CD4-positive, alpha-beta T cell (primary cell): ENCODE data around the gene IL7R. TPM values are rescaled to one million over a fixed set of nuclear protein-coding genes. Genes with fewer than 3 reads are reported as not detected.
A peak's percentile ranks its signal among the peaks of the same experiment; 100 is the strongest.

ENCODE experiments used
- ATAC-seq: fragments of 200-7000 bp; cut with Tn5 transposase; one replicate; pipeline ENCODE4 v1.10.0; 2022; ENCODE audit warnings: mild to moderate bottlenecking; ENCODE audit not compliant: poor library complexity
- CTCF ChIA-PET: fragments of 350-600 bp; sonication (Branson Sonifier 250); formaldehyde crosslinking; loops from one replicate; lab custom pipeline; 2021; ENCODE audit warnings: antibody characterized with exemption, inconsistent platforms; lab: Charles Lee
- POLR2A ChIA-PET: fragments of 350-600 bp; sonication (Branson Sonifier 250); formaldehyde crosslinking; loops from one replicate; lab custom pipeline; 2021; ENCODE audit warnings: antibody characterized with exemption, inconsistent platforms; lab: Charles Lee
- DNase-seq, 14 experiments: peaks; one replicate each; pipeline ENCODE4 v3.0.0-alpha.2; 2013 to 2020; ENCODE audit warnings: mixed read lengths in 2 of 14
- H3K27ac ChIP-seq, 2 donors: one replicate each; pipeline versions ENCODE4 v1.5.1 to v1.7.0; 2013; ENCODE audit warnings: low read length in 2 of 2, low read depth in 1 of 2, mild to moderate bottlenecking in 1 of 2
- H3K27me3 ChIP-seq, 2 experiments: 1 replicate in 1 of 2; 2 replicates in 1 of 2; pipeline versions ENCODE4 v1.6.1 to v1.7.0; 2013; ENCODE audit warnings: low read length in 2 of 2, control low read depth in 1 of 2, mild to moderate bottlenecking in 1 of 2, moderate library complexity in 1 of 2; ENCODE audit not compliant: insufficient read depth in 2 of 2, control insufficient read depth in 1 of 2
- H3K36me3 ChIP-seq: one replicate; pipeline ENCODE4 v1.6.1; 2013; ENCODE audit warnings: low read length, control low read depth; ENCODE audit not compliant: insufficient read depth
- H3K4me1 ChIP-seq: one replicate; pipeline ENCODE4 v1.6.1; 2013; ENCODE audit warnings: low read length, control low read depth; ENCODE audit not compliant: insufficient read depth
- H3K4me3 ChIP-seq: one replicate; pipeline ENCODE4 v1.5.1; 2013; ENCODE audit warnings: mild to moderate bottlenecking, low read length, moderate library complexity
- H3K9me3 ChIP-seq, 2 experiments: 1 replicate in 1 of 2; 2 replicates in 1 of 2; pipeline versions ENCODE4 v1.6.1 to v1.7.0; 2013; ENCODE audit warnings: low read length in 2 of 2, mild to moderate bottlenecking in 2 of 2, control low read depth in 1 of 2, moderate library complexity in 1 of 2; ENCODE audit not compliant: control insufficient read depth in 1 of 2, insufficient read depth in 1 of 2
- H3K27ac Mint-ChIP-seq: one replicate; pipeline ENCODE4 v1.8.0; 2020; ENCODE audit warnings: mixed read lengths
- H3K27me3 Mint-ChIP-seq: one replicate; pipeline ENCODE4 v1.8.0; 2021; ENCODE audit warnings: mixed read lengths
- H3K36me3 Mint-ChIP-seq: one replicate; pipeline ENCODE4 v1.8.0; 2021; ENCODE audit warnings: low read depth, mixed read lengths
- H3K4me1 Mint-ChIP-seq: one replicate; pipeline ENCODE4 v1.8.0; 2021; ENCODE audit warnings: low read depth, mixed read lengths
- H3K4me3 Mint-ChIP-seq: one replicate; pipeline ENCODE4 v1.8.0; 2020; ENCODE audit warnings: mild to moderate bottlenecking, mixed read lengths
- H3K9me3 Mint-ChIP-seq: one replicate; pipeline ENCODE4 v1.8.0; 2020; ENCODE audit warnings: mixed read lengths
- CTCF ChIP-seq: fragments of 200-600 bp; IDR thresholded peaks from one replicate; pipeline ENCODE4 v1.8.0; 2022; ENCODE audit warnings: antibody characterized with exemption, mild to moderate bottlenecking
- intact Hi-C, 2 experiments: fragments of 100-400 bp; cut with DNase I in 1 of 2; cut with micrococcal nuclease in 1 of 2; formaldehyde crosslinking; loops; one replicate each; pipeline versions ENCODE4 v1.15.1 to v1.9.0; 2023 to 2025; cut with DNase I, micrococcal nuclease
- total RNA-seq, 174 experiments: library from RNA in 2 of 174; stranded (reverse) in 2 of 174; gene quantifications; one replicate each; pipeline ENCODE4 v1.2.3 and lab custom pipeline; 2021 to 2026

Gene IL7R
- total RNA-seq, 2 experiments from 2014 or later = 623 to 638 TPM

- ATAC-seq (no peak), DNase-seq (no peak)
- H3K4me1 ChIP-seq = peaks cover 46% of the 10 kb centered on the region
- H3K27ac Mint-ChIP-seq = peak overlapping the region; percentile 65
- no peaks in the 10 kb centered on the region for H3K27me3 ChIP-seq
- no peaks in the 10 kb centered on the region for H3K27me3 Mint-ChIP-seq
- H3K27ac ChIP-seq = no peak overlapping the region
- H3K36me3 Mint-ChIP-seq = peaks cover 73% of the 10 kb centered on the region
- peaks cover 13% of the 10 kb centered on the region for H3K9me3 Mint-ChIP-seq
- peaks cover 97% of the 10 kb centered on the region for H3K4me1 Mint-ChIP-seq
- peak overlapping the region; percentile 20 for H3K4me3 Mint-ChIP-seq
- ChIA-PET CTCF (interaction anchor here (0.7 to 4.7 kb wide), 4 partner anchors 17 to 103 kb away, joined by 3 to 20 read pairs (median 3); no protein-coding TSS in a partner anchor), POLR2A (interaction anchor here (0.7 to 5.9 kb wide), 14 partner anchors 9 to 209 kb away, joined by 3 to 104 read pairs (median 24); partner anchors contain the start of gene IL7R)
- peaks cover 57% of the 10 kb centered on the region for H3K36me3 ChIP-seq
- no peak for TF ChIP-seq CTCF
- intact Hi-C loops = loop anchor here in 1 of 2 experiments (2.0 kb wide), 1 partner anchor 22 kb away; the partner anchor contains the start of gene IL7R
- H3K9me3 ChIP-seq = peaks cover 0 to 5% of the 10 kb centered on the region in 2 experiments
- no peak overlapping the region for H3K4me3 ChIP-seq
These were observed 22.4 kb downstream of the IL7R start for GRCh38 chr5:35879096-35879495.

DNA sequence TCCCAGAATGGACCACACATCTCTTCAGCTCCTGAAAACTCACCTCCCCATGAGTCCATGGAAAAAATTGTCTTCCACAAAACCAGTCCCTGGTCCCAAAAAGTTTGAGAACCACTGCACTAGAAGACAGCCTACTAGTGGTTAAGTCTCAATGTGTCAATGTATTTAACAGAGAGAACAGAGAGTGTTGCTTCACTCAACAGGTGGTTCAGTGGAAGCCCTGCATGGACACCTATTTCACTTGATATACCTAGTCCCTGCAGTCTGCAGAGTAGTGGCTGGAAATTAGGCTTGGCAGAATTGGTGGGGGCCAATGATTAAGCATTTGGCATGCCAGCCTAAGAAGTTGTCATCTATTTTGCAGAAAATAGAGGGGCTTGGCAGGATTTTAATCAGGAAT, 23.0 kb downstream of the IL7R start:
- H3K9me3 Mint-ChIP-seq = peaks cover 13% of the 10 kb centered on the region
- ATAC-seq (no peak), DNase-seq (peak in 1 of 14 experiments; percentile 37)
- peaks cover 68% of the 10 kb centered on the region for H3K36me3 Mint-ChIP-seq
- H3K4me3 Mint-ChIP-seq = peak overlapping the region; percentile 40
- CTCF ChIA-PET = interaction anchor here (0.7 to 4.7 kb wide), 5 partner anchors 18 to 104 kb away, joined by 3 to 20 read pairs (median 3); no protein-coding TSS in a partner anchor
- intact Hi-C loops = loop anchor here (2.0 to 5.0 kb wide), 2 partner anchors 23 to 43 kb away; partner anchors contain the start of gene IL7R (in 1 of the 2)
- H3K36me3 ChIP-seq = peaks cover 51% of the 10 kb centered on the region
- H3K4me1 ChIP-seq = peaks cover 47% of the 10 kb centered on the region
- no peaks in the 10 kb centered on the region for H3K27me3 ChIP-seq
- no peak overlapping the region for H3K27ac ChIP-seq
- POLR2A ChIA-PET = interaction anchor here (0.7 to 5.9 kb wide), 22 partner anchors 10 to 228 kb away, joined by 3 to 104 read pairs (median 11); partner anchors contain the start of gene IL7R
- peaks cover 0 to 5% of the 10 kb centered on the region in 2 experiments for H3K9me3 ChIP-seq
- H3K4me1 Mint-ChIP-seq = peaks cover 97% of the 10 kb centered on the region
- no peak for TF ChIP-seq CTCF
- peak overlapping the region; percentile 65 for H3K27ac Mint-ChIP-seq
- no peak overlapping the region for H3K4me3 ChIP-seq
- H3K27me3 Mint-ChIP-seq = no peaks in the 10 kb centered on the region

- H3K36me3 Mint-ChIP-seq = peaks cover 63% of the 10 kb centered on the region
- TF ChIP-seq CTCF = no peak
- POLR2A ChIA-PET = interaction anchor here (0.7 to 5.9 kb wide), 25 partner anchors 7 to 229 kb away, joined by 3 to 104 read pairs (median 7); partner anchors contain the start of gene IL7R
- peak overlapping the region; percentile 65 for H3K27ac Mint-ChIP-seq
- no peaks in the 10 kb centered on the region for H3K27me3 ChIP-seq
- peaks cover 13% of the 10 kb centered on the region for H3K9me3 Mint-ChIP-seq
- CTCF ChIA-PET = interaction anchor here (1.2 to 4.7 kb wide), 4 partner anchors 18 to 103 kb away, joined by 3 to 20 read pairs (median 3); no protein-coding TSS in a partner anchor
- H3K4me1 ChIP-seq = peaks cover 47% of the 10 kb centered on the region
- no peak for ATAC-seq
- peaks cover 0 to 5% of the 10 kb centered on the region in 2 experiments for H3K9me3 ChIP-seq
- peak overlapping the region; percentile 46 for H3K4me3 Mint-ChIP-seq
- H3K4me1 Mint-ChIP-seq = peaks cover 95% of the 10 kb centered on the region
- intact Hi-C loops = loop anchor here in 1 of 2 experiments (5.0 kb wide), 1 partner anchor 42 kb away; no protein-coding TSS in a partner anchor
- H3K27me3 Mint-ChIP-seq = no peaks in the 10 kb centered on the region
- H3K4me3 ChIP-seq = no peak overlapping the region
- peaks cover 46% of the 10 kb centered on the region for H3K36me3 ChIP-seq
- DNase-seq = peak in 1 of 14 experiments; percentile 35
- no peak overlapping the region for H3K27ac ChIP-seq
These were observed 23.5 kb downstream of the IL7R start for GRCh38 chr5:35880156-35880555.
